Thyroid gland (tissue), 4 donors: ENCODE data around the gene RAB37.

Experiments used
- POLR2A ChIP-seq, 2 donors: fragments of 450-650 bp; IDR thresholded peaks; one replicate each; pipeline ENCODE4 v1.6.1; 2017; ENCODE audit warnings: antibody characterized with exemption in 2 of 2, mild to moderate bottlenecking in 2 of 2, moderate library complexity in 1 of 2
- TF ChIP-seq, protein P1 (sequence below), 6 experiments: fragments of 200-600 bp in 3 of 6; fragments of 450-650 bp in 3 of 6; sonication (generic) in 3 of 6; IDR thresholded peaks; one replicate each; pipeline ENCODE4 v1.5.1; 2016 to 2019; ENCODE audit warnings: antibody characterized with exemption in 6 of 6, mild to moderate bottlenecking in 2 of 6, inconsistent platforms in 1 of 6, moderate library complexity in 1 of 6

DNA sequence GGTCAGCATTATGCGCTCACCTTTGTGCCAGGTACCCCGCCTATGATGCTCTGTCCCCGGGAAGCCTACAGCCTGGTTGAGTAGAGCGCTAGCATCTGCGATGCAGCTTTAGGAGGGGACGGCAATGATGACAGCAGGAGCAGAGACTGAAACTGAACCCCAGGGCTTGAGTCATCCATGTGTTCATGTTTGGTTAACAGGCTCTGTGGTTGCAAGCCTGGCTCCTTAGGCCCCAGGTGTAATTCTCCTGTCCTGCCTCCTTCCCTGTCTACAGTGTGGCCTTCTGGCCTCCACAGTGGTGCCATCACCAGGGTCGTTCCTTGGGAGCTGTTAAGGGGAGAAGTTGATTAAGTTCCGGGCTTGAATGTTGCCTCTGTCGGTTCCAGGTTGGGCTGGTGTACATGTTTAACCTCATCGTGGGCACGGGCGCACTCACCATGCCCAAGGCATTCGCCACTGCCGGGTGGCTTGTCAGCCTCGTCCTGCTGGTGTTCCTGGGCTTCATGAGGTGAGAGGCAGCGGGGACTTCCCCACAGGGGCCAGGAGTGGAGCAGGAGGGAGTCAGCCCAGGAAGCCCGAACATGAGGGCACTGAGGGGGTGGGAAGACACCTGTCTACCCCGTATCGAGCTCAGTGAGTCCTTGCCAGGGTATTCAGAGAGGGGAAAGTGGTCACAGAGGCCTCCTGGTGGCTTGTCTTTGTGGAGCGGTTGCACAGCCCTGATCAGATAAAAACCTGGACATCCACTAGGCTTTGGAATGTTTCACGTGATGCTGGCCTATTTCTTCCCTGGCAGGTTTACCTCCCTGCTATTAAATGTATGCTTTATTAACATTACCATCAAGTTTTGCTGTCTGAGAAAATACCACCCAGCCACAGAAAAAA, 48.3 kb downstream of the RAB37 start:
- TF ChIP-seq, protein P1, sequence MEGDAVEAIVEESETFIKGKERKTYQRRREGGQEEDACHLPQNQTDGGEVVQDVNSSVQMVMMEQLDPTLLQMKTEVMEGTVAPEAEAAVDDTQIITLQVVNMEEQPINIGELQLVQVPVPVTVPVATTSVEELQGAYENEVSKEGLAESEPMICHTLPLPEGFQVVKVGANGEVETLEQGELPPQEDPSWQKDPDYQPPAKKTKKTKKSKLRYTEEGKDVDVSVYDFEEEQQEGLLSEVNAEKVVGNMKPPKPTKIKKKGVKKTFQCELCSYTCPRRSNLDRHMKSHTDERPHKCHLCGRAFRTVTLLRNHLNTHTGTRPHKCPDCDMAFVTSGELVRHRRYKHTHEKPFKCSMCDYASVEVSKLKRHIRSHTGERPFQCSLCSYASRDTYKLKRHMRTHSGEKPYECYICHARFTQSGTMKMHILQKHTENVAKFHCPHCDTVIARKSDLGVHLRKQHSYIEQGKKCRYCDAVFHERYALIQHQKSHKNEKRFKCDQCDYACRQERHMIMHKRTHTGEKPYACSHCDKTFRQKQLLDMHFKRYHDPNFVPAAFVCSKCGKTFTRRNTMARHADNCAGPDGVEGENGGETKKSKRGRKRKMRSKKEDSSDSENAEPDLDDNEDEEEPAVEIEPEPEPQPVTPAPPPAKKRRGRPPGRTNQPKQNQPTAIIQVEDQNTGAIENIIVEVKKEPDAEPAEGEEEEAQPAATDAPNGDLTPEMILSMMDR (IDR thresholded peaks at IDR 0.05): peak in 4 of 6 experiments; percentile 5 to 39 (median 30)
- TF ChIP-seq POLR2A (IDR thresholded peaks at IDR 0.05): no peak
